H1 (cell line): ENCODE results near the gene NECAP2. TPM values are rescaled to one million over a fixed set of nuclear protein-coding genes. Genes with fewer than 3 reads are reported as not detected.

Experiments used
- CTCF ChIA-PET: fragments of 300-600 bp; sonication (Branson Sonifier 250); formaldehyde crosslinking; loops from one replicate; lab custom pipeline; 2021; ENCODE audit not compliant: partially characterized antibody; lab: Charles Lee
- POLR2A ChIA-PET: fragments of 300-600 bp; sonication (Branson Sonifier 250); formaldehyde crosslinking; loops from one replicate; lab custom pipeline; 2021; ENCODE audit warnings: inconsistent platforms; ENCODE audit not compliant: partially characterized antibody; lab: Charles Lee
- DNase-seq, 2 experiments: peaks; one replicate each; pipeline versions ENCODE4 v3.0.0 to v3.0.0-alpha.2; 2010 to 2022; ENCODE audit warnings: low spot score in 2 of 2, low read depth in 1 of 2, mixed read lengths in 1 of 2
- FAIRE-seq: peaks from 2 replicates; lab custom pipeline; 2011; peaks lifted over from hg19 to GRCh38; lab: Jason Lieb, UNC
- H2AFZ ChIP-seq: 2 replicates; pipeline ENCODE4 v1.8.1; 2012; ENCODE audit warnings: low read length, inconsistent platforms
- H2AK5ac ChIP-seq: 2 replicates; pipeline ENCODE4 v1.6.1; 2013; ENCODE audit warnings: low read depth, low read length
- H2BK120ac ChIP-seq: replicated peaks from 2 replicates; pipeline ENCODE3; 2013; ENCODE audit warnings: low read depth, low read length, inconsistent platforms
- H2BK12ac ChIP-seq: 2 replicates; pipeline ENCODE4 v1.6.1; 2013; ENCODE audit warnings: low read depth, low read length
- H2BK15ac ChIP-seq: 2 replicates; pipeline ENCODE4 v1.6.1; 2013; ENCODE audit warnings: low read length
- H2BK20ac ChIP-seq: 2 replicates; pipeline ENCODE4 v1.6.1; 2013; ENCODE audit warnings: low read length
- H2BK5ac ChIP-seq: 2 replicates; pipeline ENCODE4 v1.6.1; 2013; ENCODE audit warnings: low read depth, low read length
- H3K14ac ChIP-seq: 2 replicates; pipeline ENCODE4 v1.6.1; 2013; ENCODE audit warnings: inconsistent platforms; ENCODE audit not compliant: insufficient read length
- H3K18ac ChIP-seq: 2 replicates; pipeline ENCODE4 v1.6.1; 2013; ENCODE audit warnings: low read length; ENCODE audit errors: extremely low read depth
- H3K23ac ChIP-seq: 2 replicates; pipeline ENCODE4 v1.6.1; 2013; ENCODE audit warnings: inconsistent platforms; ENCODE audit not compliant: insufficient read length
- H3K23me2 ChIP-seq: 2 replicates; pipeline ENCODE4 v1.6.1; 2013; ENCODE audit warnings: low read depth, low read length
- H3K27ac ChIP-seq: 2 replicates; pipeline ENCODE4 v1.6.1; 2011; ENCODE audit warnings: low read depth, low read length, inconsistent platforms
- H3K27me3 ChIP-seq, 4 experiments: replicated peaks in 1 of 4; 1 replicate in 1 of 4; 2 replicates in 3 of 4; pipeline versions ENCODE4 v1.6.1 to v1.8.1; 2011 to 2013; ENCODE audit warnings: low read length in 3 of 4, mild to moderate bottlenecking in 3 of 4, inconsistent platforms in 2 of 4, mixed read lengths in 2 of 4, moderate library complexity in 1 of 4; ENCODE audit not compliant: control insufficient read depth in 3 of 4, insufficient read depth in 3 of 4; ENCODE audit errors: extremely low read depth in 1 of 4
- H3K36me3 ChIP-seq, 4 experiments: 2 replicates each; pipeline versions ENCODE4 v1.6.1 to v1.8.1; 2011 to 2013; ENCODE audit warnings: mild to moderate bottlenecking in 4 of 4, low read length in 3 of 4, moderate library complexity in 2 of 4, control low read depth in 1 of 4, inconsistent platforms in 1 of 4; ENCODE audit not compliant: insufficient read depth in 4 of 4, control insufficient read depth in 2 of 4
- H3K4ac ChIP-seq: replicated peaks from 2 replicates; pipeline ENCODE3; 2013; ENCODE audit warnings: low read length, low read depth, mixed read lengths, inconsistent platforms; ENCODE audit not compliant: insufficient read length
- H3K4me1 ChIP-seq, 4 experiments: replicated peaks in 1 of 4; 1 replicate in 1 of 4; 2 replicates in 3 of 4; pipeline versions ENCODE4 v1.6.1 to v1.8.1; 2011 to 2013; ENCODE audit warnings: low read length in 3 of 4, inconsistent platforms in 2 of 4, mixed read lengths in 1 of 4; ENCODE audit not compliant: insufficient read depth in 4 of 4, control insufficient read depth in 3 of 4
- H3K4me2 ChIP-seq, 2 experiments: 2 replicates each; pipeline versions ENCODE4 v1.6.1 to v1.8.1; 2011 to 2013; ENCODE audit warnings: low read depth in 2 of 2, low read length in 2 of 2, control low read depth in 1 of 2, inconsistent platforms in 1 of 2, mild to moderate bottlenecking in 1 of 2; ENCODE audit not compliant: insufficient read depth in 1 of 2
- H3K4me3 ChIP-seq, 4 experiments: fragments of 200-600, 300-600 bp in 1 of 4; sonication (generic), shearing (Covaris generic), sonication (Bioruptor Twin) in 1 of 4; 2 replicates each; pipeline versions ENCODE4 v1.5.1 to v1.8.1; 2011 to 2016; ENCODE audit warnings: low read length in 4 of 4, low read depth in 3 of 4, control low read depth in 2 of 4, inconsistent platforms in 2 of 4, mild to moderate bottlenecking in 2 of 4, mixed read lengths in 1 of 4, moderate library complexity in 1 of 4; ENCODE audit not compliant: insufficient read depth in 2 of 4; ENCODE audit errors: extremely low read depth in 1 of 4
- H3K56ac ChIP-seq: replicated peaks from 2 replicates; pipeline ENCODE3; 2013; ENCODE audit warnings: low read depth, mild to moderate bottlenecking, mixed read lengths, low read length, inconsistent platforms; ENCODE audit not compliant: insufficient read length
- H3K79me1 ChIP-seq: 2 replicates; pipeline ENCODE4 v1.6.1; 2013; ENCODE audit warnings: low read depth, low read length, control low read depth
- H3K79me2 ChIP-seq, 2 experiments: 2 replicates each; pipeline versions ENCODE4 v1.6.1 to v1.8.1; 2012 to 2013; ENCODE audit warnings: low read length in 2 of 2, mild to moderate bottlenecking in 2 of 2, inconsistent platforms in 1 of 2; ENCODE audit not compliant: insufficient read depth in 2 of 2, control insufficient read depth in 1 of 2
- H3K9ac ChIP-seq, 4 experiments: replicated peaks in 1 of 4; 1 replicate in 1 of 4; 2 replicates in 3 of 4; pipeline versions ENCODE4 v1.6.1 to v1.8.1; 2011 to 2013; ENCODE audit warnings: low read depth in 3 of 4, low read length in 3 of 4, control low read depth in 2 of 4, mild to moderate bottlenecking in 2 of 4, moderate library complexity in 2 of 4, inconsistent platforms in 1 of 4; ENCODE audit errors: extremely low read depth in 1 of 4
- H3K9me3 ChIP-seq, 2 experiments: 2 replicates each; pipeline versions ENCODE4 v1.6.1 to v1.8.1; 2012 to 2013; ENCODE audit warnings: mild to moderate bottlenecking in 2 of 2, moderate library complexity in 2 of 2, control low read depth in 1 of 2, inconsistent platforms in 1 of 2, low read depth in 1 of 2, low read length in 1 of 2, mixed read lengths in 1 of 2; ENCODE audit not compliant: insufficient read depth in 2 of 2
- H4K20me1 ChIP-seq, 2 experiments: replicated peaks in 1 of 2; 2 replicates each; pipeline versions ENCODE3 to v1.8.1; 2011 to 2013; ENCODE audit warnings: inconsistent platforms in 2 of 2, low read length in 2 of 2, mild to moderate bottlenecking in 1 of 2; ENCODE audit not compliant: insufficient read depth in 2 of 2, control insufficient read depth in 1 of 2
- H4K5ac ChIP-seq: 2 replicates; pipeline ENCODE4 v1.6.1; 2013; ENCODE audit warnings: low read length, low read depth, mixed read lengths, inconsistent platforms; ENCODE audit not compliant: insufficient read length
- H4K8ac ChIP-seq: 2 replicates; pipeline ENCODE4 v1.8.0; 2013; ENCODE audit warnings: mild to moderate bottlenecking, moderate library complexity, low read length, inconsistent platforms; ENCODE audit not compliant: insufficient read depth; ENCODE audit errors: extremely low read depth
- H4K91ac ChIP-seq: replicated peaks from 2 replicates; pipeline ENCODE3; 2013; ENCODE audit warnings: low read length, mixed read lengths, inconsistent platforms; ENCODE audit not compliant: insufficient read length
- ASH2L ChIP-seq: fragments of 200-600, 300-600 bp; sonication (generic); IDR thresholded peaks from one replicate; pipeline ENCODE4 v1.7.1; 2017; ENCODE audit warnings: low read length
- CBX8 ChIP-seq: fragments of 300-800, 300-1000 bp; sonication (generic); IDR thresholded peaks from 2 replicates; pipeline ENCODE4 v1.7.1; 2016; ENCODE audit warnings: low read depth, low read length, borderline replicate concordance
- GABPA ChIP-seq: IDR thresholded peaks from 2 replicates; pipeline ENCODE4 v1.6.1; 2011; ENCODE audit warnings: mild to moderate bottlenecking, low read length, moderate library complexity, borderline replicate concordance; ENCODE audit not compliant: insufficient read depth
- NANOG ChIP-seq: IDR thresholded peaks from 2 replicates; pipeline ENCODE4 v1.6.1; 2011; ENCODE audit warnings: low read length, low read depth, mild to moderate bottlenecking, inconsistent platforms; ENCODE audit not compliant: insufficient read depth, poor library complexity, severe bottlenecking
- PHF8 ChIP-seq: fragments of 200-600 bp; sonication (generic); conservative IDR thresholded peaks from 2 replicates; pipeline ENCODE4 v1.7.1; 2012; ENCODE audit warnings: low read depth, mild to moderate bottlenecking, inconsistent platforms, low read length, moderate library complexity
- SP2 ChIP-seq: IDR thresholded peaks from 2 replicates; pipeline ENCODE4 v1.6.1; 2012; ENCODE audit warnings: mild to moderate bottlenecking, low read length, inconsistent platforms
- TAF1 ChIP-seq: IDR thresholded peaks from 2 replicates; pipeline ENCODE4 v1.6.1; 2011; ENCODE audit warnings: mild to moderate bottlenecking, low read depth, low read length
- TEAD4 ChIP-seq: IDR thresholded peaks from 2 replicates; pipeline ENCODE4 v1.6.1; 2012; ENCODE audit warnings: low read depth, low read length, inconsistent platforms, mixed read lengths
- WGBS, 2 experiments: shearing (Covaris generic) in 1 of 2; methylation state at CpG; one replicate each; pipeline versions ENCODE4 v1.1.6 to v1.1.7; 2013 to 2015; ENCODE audit warnings: low lambda C conversion rate in 2 of 2, mixed read lengths in 2 of 2, inconsistent platforms in 1 of 2, low coverage in 1 of 2, missing lambda C conversion rate in 1 of 2; ENCODE audit not compliant: insufficient replicate concordance in 2 of 2, insufficient coverage in 1 of 2, insufficient read length in 1 of 2; ENCODE audit errors: extremely low coverage in 1 of 2, missing lambda C conversion rate in 1 of 2; 5-methylcytosine and 5-hydroxymethylcytosine counted together
- polyA plus RNA-seq, 7 experiments: library from polyadenylated mRNA; depleted of rRNA in 3 of 7; stranded (reverse) in 5 of 7; unstranded in 2 of 7; fragments of >200 nt in 5 of 7; fragments of 200-250 nt in 2 of 7; gene quantifications; 1 replicate in 5 of 7; 2 replicates in 1 of 7; 4 replicates in 1 of 7; pipeline versions ENCODE4 v1.2.1 to v1.2.3, GENCODE V29; 2011 to 2013; ENCODE audit warnings: missing spikeins in 2 of 7, mixed read lengths in 2 of 7
- total RNA-seq: library from RNA; stranded (reverse); fragmentation: NEBNext Ultra II Directional; extraction: Animal tissue kit (Norgen Biotek cat#: 25700); gene quantifications from 2 replicates; pipeline ENCODE4 v1.2.1, GENCODE V29; 2021
- TF ChIP-seq, protein P1 (sequence below): IDR thresholded peaks from 2 replicates; pipeline ENCODE4 v1.6.1; 2011; ENCODE audit warnings: low read depth, mild to moderate bottlenecking, low read length; ENCODE audit not compliant: insufficient read depth

Gene NECAP2
- total and polyA plus RNA-seq, 2 of the 8 experiments (the other 6 are each of a cell fraction or from before 2014, with no cell fraction given): 24.4 to 29.7 TPM

DNA sequence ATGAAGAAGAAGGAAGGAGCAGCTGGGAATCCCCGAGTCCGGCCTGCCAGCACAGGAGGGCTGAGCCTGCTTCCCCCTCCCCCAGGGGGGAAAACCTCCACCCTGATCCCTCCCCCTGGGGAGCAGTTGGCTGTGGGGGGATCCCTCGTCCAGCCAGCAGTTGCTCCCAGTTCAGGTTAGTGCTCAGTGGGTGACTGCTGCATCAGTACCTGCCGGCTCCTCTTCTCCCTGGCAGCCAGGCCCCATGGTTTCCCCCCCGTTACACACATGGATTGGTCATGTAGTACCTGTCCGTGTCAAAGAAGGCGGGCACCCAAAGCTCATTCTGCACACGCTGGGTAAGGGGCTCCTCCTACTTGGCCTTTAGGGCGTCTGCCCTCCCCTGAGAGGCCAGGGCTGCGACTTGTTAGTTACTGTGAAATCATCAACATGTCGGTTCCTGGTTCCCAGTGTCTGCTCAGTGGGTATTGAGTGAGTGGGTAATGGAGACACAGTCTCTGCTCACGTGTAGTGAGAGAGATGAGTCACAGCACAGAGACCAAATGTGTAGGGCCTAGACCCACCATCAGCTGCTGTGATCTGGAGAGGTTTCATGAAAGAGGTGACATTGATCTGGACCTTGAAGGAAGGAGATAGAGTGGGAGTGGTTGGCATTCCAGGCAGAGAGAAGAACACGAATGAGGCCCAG, 11.5 kb downstream of the NECAP2 start:
- Histone ChIP-seq H2BK20ac (no peak overlapping the region), H4K8ac (no peak overlapping the region), H2BK120ac (no peak overlapping the region), H3K14ac (no peak overlapping the region), H4K20me1 (peaks cover 2 to 3% of the 10 kb centered on the region in 2 experiments), H3K9ac (no peak overlapping the region), H3K27me3 (no peaks in the 10 kb centered on the region), H3K9me3 (no peaks in the 10 kb centered on the region), H3K79me1 (no peaks in the 10 kb centered on the region), H2BK12ac (no peak overlapping the region), H3K79me2 (no peaks in the 10 kb centered on the region), H4K91ac (no peak overlapping the region), H3K4me2 (no peak overlapping the region), H2BK5ac (no peak overlapping the region), H3K23me2 (no peaks in the 10 kb centered on the region), H3K27ac (no peak overlapping the region), H3K4ac (no peak overlapping the region), H3K4me3 (no peak overlapping the region), H3K56ac (no peak overlapping the region), H3K23ac (no peak overlapping the region), H2AK5ac (no peak overlapping the region), H3K36me3 (peaks cover 7 to 42% (median 17%) of the 10 kb centered on the region in 4 experiments; a peak in 7 of 8 replicates), H2BK15ac (no peak overlapping the region), H3K18ac (no peak overlapping the region), H4K5ac (no peak overlapping the region), H3K4me1 (no peaks in the 10 kb centered on the region), H2AFZ (no peak overlapping the region)
- DNase-seq (no peak), FAIRE-seq (no peak)
- TF ChIP-seq NANOG (no peak), TEAD4 (no peak), CBX8 (no peak), ASH2L (no peak), PHF8 (no peak), SP2 (no peak), GABPA (no peak), TAF1 (no peak)
- TF ChIP-seq, protein P1, sequence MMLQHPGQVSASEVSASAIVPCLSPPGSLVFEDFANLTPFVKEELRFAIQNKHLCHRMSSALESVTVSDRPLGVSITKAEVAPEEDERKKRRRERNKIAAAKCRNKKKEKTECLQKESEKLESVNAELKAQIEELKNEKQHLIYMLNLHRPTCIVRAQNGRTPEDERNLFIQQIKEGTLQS: no peak
- CTCF ChIA-PET: interaction anchor here (1.3 to 3.9 kb wide), 4 partner anchors 11 to 170 kb away, joined by 3 to 19 read pairs (median 4); partner anchors contain the start of gene NECAP2
- 77% methylated on average over 11 of the region's 13 CpGs; no CpG with 5 or more reads in 1 of the 2 experiments for WGBS, 2 experiments
- POLR2A ChIA-PET: interaction anchor here (1.1 to 3.7 kb wide), 2 partner anchors 8 to 12 kb away, joined by 3 to 15 read pairs; partner anchors contain the start of gene NECAP2
